Heart left ventricle (tissue), 13 donors: ENCODE data around the gene RBMS1.

Source experiments
- CTCF ChIP-seq, 12 donors: fragments of 200-600 bp; sonication (generic) in 4 of 12; IDR thresholded peaks; one replicate each; pipeline versions ENCODE4 v1.5.0 to v1.8.0; 2018 to 2022; ENCODE audit warnings: antibody characterized with exemption in 12 of 12, mild to moderate bottlenecking in 5 of 12
- POLR2A ChIP-seq, 2 donors: fragments of 450-650 bp; IDR thresholded peaks; one replicate each; pipeline ENCODE4 v1.6.1; 2017; ENCODE audit warnings: antibody characterized with exemption in 2 of 2, mild to moderate bottlenecking in 2 of 2, moderate library complexity in 2 of 2
- donor health status: ischemic (EF 13 %, LVEDD 7.1; RV severe dilation, severe dysfunction).
- donor health status: DM: no; HTN: yes; CAD: no.
- donor health status: DM: no; HTN: no; CAD: no.
- donor health status: ischemic (EF 25% LVEDD 6.9; RV normal size, moderate dysfunction).
- donor health status: ischemic (EF 25% LVEDD 5.7; RV mildly dilated, moderate dysfunction).
- donor health status: ischemic (EF 35%, LVEDD 5.7; RV mildly dilated, moderate dysfunction).
- donor health status: nonischemic (EF 11% LVEDD 7.7; RV severe dilation, severe dysfunction).
- donor health status: DM: yes; HTN: yes; CAD: no.
- donor health status: PGD.
- donor health status: ischemic (EF 29% LVEDD 5.4; RV normal size, mild dysfunction).
- donor health status: nonischemic (EF 23%, LVEDD 6.1; RV moderate dilation, normal function).

DNA sequence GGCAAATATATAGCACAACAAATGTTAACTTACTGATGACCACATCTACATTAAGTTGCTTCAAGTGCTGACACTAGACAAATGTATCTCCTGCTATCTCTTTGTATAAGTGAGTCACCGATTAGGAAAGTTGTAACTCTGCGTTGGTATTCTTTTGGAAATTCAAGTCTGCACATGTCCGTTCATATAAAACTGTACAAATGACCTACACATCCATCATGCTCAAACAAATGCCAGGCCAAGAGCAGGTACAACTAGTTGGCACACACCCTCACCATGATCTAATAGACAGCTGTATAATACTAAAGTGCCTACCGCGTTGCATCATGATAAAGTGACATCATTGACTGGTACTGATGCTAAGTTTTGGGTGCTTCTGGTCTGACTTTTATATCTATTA is 141.1 kb downstream of the RBMS1 start:
- TF ChIP-seq CTCF (IDR thresholded peaks at IDR 0.05) (no peak), POLR2A (IDR thresholded peaks at IDR 0.05) (no peak)
